Fibroblast of the aortic adventitia (primary cell): Measurements from ENCODE around the gene REC8. TPM values are rescaled to one million over a fixed set of nuclear protein-coding genes. Genes with fewer than 3 reads are reported as not detected.

ENCODE experiments used
- DNase-seq: peaks from one replicate; pipeline ENCODE4 v3.0.0-alpha.2; 2010; ENCODE audit warnings: low read depth
- H3K4me3 ChIP-seq: 2 replicates; pipeline ENCODE4 v1.5.1; 2011; ENCODE audit warnings: low read depth, mild to moderate bottlenecking, control low read depth, low read length, moderate library complexity
- total RNA-seq: library from RNA; depleted of rRNA; stranded (reverse); fragments of >200 nt; gene quantifications from 2 replicates; pipeline ENCODE4 v1.2.3, GENCODE V29; 2012; ENCODE audit warnings: low replicate concordance
- TF ChIP-seq, protein P1 (sequence below): IDR thresholded peaks from 2 replicates; pipeline ENCODE4 v1.5.1; 2011; ENCODE audit warnings: mild to moderate bottlenecking, low read length, control low read depth, inconsistent platforms; ENCODE audit not compliant: insufficient read depth

Gene REC8
- total RNA-seq, 1 donor, result 1.9 TPM

DNA sequence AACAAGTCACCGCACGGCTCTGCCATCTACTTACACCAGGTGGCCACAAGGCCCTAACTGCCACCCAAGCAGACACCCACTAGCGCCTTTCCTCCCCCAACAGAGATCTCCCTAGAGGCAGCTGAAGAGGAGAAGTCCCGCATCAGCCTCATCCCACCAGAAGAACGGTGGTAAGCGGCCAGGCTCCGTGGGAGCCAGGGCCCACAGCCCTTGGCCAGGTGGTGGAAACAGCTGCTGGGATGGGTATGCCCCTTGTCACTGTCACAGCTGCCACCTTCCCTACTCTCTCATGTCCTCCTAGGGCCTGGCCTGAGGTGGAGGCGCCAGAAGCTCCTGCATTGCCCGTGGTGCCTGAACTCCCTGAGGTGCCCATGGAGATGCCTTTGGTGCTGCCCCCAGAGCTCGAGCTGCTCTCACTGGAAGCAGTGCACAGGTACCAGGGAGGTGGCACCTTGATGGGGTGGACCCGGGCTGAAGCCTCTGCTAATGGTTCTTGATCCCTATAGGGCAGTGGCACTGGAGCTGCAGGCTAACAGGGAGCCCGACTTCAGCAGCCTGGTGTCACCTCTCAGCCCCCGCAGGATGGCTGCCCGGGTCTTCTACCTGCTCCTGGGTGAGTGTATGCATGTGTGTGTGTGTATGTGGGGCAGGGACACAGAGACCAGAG lies 7.5 kb downstream of the REC8 start:
- TF ChIP-seq, protein P1, sequence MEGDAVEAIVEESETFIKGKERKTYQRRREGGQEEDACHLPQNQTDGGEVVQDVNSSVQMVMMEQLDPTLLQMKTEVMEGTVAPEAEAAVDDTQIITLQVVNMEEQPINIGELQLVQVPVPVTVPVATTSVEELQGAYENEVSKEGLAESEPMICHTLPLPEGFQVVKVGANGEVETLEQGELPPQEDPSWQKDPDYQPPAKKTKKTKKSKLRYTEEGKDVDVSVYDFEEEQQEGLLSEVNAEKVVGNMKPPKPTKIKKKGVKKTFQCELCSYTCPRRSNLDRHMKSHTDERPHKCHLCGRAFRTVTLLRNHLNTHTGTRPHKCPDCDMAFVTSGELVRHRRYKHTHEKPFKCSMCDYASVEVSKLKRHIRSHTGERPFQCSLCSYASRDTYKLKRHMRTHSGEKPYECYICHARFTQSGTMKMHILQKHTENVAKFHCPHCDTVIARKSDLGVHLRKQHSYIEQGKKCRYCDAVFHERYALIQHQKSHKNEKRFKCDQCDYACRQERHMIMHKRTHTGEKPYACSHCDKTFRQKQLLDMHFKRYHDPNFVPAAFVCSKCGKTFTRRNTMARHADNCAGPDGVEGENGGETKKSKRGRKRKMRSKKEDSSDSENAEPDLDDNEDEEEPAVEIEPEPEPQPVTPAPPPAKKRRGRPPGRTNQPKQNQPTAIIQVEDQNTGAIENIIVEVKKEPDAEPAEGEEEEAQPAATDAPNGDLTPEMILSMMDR, result no peak

DNA sequence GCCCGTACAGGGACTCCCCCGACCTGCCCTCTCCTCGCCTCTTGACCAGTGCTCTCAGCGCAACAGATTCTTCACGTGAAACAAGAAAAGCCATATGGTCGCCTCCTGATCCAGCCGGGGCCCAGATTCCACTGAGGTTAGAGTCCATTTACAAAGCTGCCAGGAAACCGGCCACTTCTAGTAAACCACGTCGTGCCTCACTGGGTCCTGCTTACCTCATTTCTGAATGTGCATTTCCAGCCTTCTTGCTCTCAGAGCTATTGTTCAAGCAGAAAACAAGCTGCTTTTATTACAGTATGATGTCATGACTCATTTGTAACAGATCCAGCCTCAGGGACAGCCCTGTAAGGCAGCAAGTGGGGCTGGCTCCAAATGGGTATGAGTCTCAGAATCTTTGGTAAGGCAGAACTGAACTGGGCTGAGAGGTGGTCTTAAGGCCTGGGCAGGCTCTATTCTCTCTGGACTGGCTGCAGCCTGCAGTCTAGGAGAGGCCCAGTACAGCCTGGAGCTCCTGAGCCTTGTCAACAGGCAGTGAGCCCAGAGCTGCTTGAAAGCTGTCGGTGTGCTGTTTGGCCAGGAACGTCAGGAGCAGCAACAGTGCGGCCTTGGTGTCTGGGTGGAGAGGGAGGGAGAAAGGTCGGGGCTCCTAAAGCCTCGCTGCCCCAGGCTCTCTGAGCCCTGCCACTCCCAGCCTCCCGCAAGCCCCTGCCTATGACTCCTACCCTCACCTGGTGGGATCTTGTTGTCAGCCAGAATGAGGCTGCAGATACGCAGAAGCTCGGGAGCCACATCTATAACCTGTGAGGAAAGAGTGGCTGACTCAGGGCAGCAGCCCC lies 8.3 kb downstream of the REC8 start:
- H3K4me3 ChIP-seq, result no peak overlapping the region
- TF ChIP-seq, protein P1, result no peak
- DNase-seq, result peak; percentile 90

More for the DNA sequence above, 7.5 kb downstream of the REC8 start:
- no peak for DNase-seq
- no peak overlapping the region for H3K4me3 ChIP-seq

DNA sequence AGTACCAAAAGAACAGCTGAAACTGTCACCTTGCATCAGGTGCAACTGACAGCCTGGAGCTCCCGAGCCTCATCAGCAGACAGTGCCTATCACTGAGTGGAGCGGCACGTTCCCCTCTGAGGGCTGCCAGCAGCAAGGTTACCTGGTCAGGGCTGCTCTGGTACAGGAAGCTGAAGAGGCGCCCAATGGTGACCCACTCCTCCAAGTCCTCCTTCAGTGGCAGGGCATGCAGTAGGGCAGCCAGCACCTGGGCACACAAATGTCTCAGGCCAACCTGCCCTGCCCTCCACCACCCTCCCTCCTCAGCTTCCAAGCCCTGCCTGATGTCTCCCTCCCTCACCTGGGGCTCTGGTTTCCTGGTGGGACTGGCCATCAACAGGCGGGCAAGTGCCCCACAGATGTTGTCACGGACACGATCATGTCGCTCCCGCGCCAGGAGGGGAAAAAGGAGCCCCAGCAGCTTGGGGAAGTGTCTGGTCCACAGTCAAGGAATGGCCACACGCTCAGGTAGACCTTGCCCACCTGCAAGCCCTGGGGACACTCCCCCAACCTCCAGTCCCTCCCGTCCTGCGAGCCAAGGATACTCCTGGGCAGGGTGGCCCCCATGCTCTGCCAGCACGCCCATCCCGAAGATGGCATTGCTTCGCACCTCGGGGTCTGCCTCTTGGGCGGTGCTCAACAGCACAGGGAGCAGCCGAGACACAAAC lies 9.6 kb downstream of the REC8 start:
- no peak overlapping the region for H3K4me3 ChIP-seq
- no peak for DNase-seq
- TF ChIP-seq, protein P1, result no peak

DNA sequence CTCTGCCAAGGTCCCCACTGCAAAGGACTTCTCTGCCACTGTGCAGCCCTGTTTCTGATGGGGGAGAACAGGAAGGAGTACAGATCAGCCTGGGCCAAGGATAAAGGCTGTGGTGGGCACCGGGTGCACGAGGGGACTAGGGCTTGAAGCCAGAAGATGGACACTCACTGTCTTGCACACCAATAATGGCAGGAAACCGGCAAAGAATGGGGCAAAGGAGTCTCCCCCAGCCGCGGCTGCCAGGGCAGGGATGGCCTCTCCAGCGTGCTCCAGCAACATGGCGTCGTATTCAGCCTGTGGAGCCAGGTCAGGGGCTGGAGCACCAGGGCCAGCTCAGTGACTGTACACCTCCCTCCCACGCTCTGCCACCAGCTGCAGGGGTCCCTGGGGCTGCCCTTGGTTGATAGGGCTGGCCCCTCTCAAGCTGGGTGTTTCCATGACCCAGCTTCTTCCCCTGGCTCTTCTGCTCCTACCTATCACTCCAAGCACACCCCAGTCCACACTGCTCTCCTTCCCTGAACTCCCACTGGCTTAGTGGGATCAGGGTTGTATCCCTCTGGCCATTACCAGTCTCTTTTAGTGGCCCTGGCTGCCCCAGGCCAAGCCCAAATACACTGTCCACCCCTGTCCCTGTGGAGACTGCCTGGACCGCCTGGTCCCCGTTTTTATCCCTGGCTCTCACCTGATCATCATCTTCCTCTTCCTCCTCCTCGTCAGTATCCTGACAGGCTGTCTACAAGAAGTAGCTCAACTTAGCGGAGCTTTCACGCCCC lies 10.4 kb downstream of the REC8 start:
- DNase-seq, result no peak
- TF ChIP-seq, protein P1, result no peak
- no peak overlapping the region for H3K4me3 ChIP-seq

DNA sequence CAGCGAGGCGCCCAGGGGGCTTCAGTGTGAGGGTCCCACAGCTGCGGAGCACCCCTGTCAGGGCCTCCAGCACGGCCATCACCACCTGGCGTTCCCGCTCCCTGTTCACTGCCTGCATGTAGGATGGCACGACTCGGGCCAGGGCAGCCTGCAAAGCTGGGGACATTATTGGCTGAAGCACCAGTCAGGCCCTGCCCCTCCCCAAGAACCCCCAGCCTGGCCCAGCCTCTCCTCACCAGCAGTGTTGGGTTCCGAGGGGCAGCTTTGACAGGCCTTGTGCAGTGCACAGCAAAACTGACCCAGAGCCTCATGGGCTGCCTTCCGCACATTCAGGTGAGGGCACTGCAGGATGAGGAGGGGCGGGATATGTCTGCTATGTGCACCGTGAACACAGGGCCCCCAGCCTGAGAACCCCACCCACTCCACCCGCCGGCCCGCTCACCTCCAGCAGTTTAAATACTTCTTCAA lies 11.2 kb downstream of the REC8 start:
- TF ChIP-seq, protein P1, result no peak
- no peak for DNase-seq
- no peak overlapping the region for H3K4me3 ChIP-seq

DNA sequence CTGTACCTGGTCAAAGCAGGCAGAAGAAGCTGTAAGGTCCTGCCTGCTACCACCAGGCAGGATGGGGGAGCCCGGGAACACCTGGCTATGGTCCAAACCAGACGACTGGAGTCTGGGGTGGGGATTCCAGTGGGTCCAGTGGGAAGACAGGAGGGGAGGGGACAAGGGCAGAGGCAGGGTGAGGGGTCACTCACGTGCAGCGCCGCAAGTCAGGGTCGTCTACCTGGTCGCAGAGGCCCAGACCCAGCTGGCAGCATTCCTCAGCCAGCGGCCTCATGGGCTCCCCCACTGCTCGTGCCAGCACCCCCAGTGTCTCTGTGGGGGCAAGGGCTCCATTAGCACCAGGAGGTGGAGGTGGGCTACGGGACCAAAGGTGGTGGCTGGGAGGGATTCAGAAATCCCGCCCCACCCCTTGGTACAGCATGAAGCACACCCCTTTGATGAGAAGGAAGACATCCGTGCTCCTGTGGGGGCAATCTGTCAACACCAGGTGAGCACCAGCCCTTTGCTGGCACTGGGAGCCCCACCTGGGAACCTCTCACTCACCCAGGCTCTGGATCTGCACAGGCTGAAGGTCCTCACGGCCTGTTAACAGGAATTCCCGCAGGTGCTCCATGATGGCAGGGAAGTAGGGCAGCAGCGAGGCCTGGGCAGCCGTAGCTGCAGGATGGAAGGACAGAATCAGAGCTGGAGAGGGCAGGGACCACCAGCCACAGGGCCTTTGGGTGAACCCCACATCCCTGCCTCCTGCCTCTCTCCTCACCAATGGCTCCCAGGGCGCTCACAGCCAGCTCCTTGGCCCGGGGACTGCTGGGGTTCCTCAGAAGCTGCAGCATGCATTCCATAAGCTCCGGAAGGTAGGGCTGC lies 12.5 kb downstream of the REC8 start:
- H3K4me3 ChIP-seq, result no peak overlapping the region
- DNase-seq, result no peak
- TF ChIP-seq, protein P1, result no peak
